H1 (cell line): ENCODE measurements around the gene TOP3A. TPM values are rescaled to one million over a fixed set of nuclear protein-coding genes. Genes with fewer than 3 reads are reported as not detected.
A peak's percentile ranks its signal among the peaks of the same experiment; 100 is the strongest.

Source experiments
- BACH1 ChIP-seq: IDR thresholded peaks from 2 replicates; pipeline ENCODE4 v1.6.1; 2012; ENCODE audit warnings: low read length, improper control_type of control experiment
- POLR2A ChIP-seq, 2 experiments: IDR thresholded peaks; 1 replicate in 1 of 2; 2 replicates in 1 of 2; pipeline ENCODE4 v1.6.1; 2011; ENCODE audit warnings: low read depth in 2 of 2, low read length in 2 of 2, mild to moderate bottlenecking in 2 of 2; ENCODE audit errors: control extremely low read depth in 1 of 2
- SAP30 ChIP-seq: fragments of 300-600 bp; sonication (generic); IDR thresholded peaks from 2 replicates; pipeline ENCODE4 v1.7.1; 2012; ENCODE audit warnings: low read length, moderate library complexity, mild to moderate bottlenecking, inconsistent platforms; ENCODE audit not compliant: insufficient read depth, insufficient replicate concordance
- polyA plus RNA-seq, 7 experiments: library from polyadenylated mRNA; depleted of rRNA in 3 of 7; stranded (reverse) in 5 of 7; unstranded in 2 of 7; fragments of >200 nt in 5 of 7; fragments of 200-250 nt in 2 of 7; gene quantifications; 1 replicate in 5 of 7; 2 replicates in 1 of 7; 4 replicates in 1 of 7; pipeline versions ENCODE4 v1.2.1 to v1.2.3, GENCODE V29; 2011 to 2013; ENCODE audit warnings: missing spikeins in 2 of 7, mixed read lengths in 2 of 7
- total RNA-seq: library from RNA; stranded (reverse); fragmentation: NEBNext Ultra II Directional; extraction: Animal tissue kit (Norgen Biotek cat#: 25700); gene quantifications from 2 replicates; pipeline ENCODE4 v1.2.1, GENCODE V29; 2021

The TOP3A gene
- total and polyA plus RNA-seq, 2 of the 8 experiments (the other 6 are each of a cell fraction or from before 2014, with no cell fraction given): 23.4 to 54.3 TPM

GRCh38 chr17:18314059-18314730 is 599 bp downstream of the TOP3A start (continued):
- TF ChIP-seq SAP30 (peak; percentile 41), BACH1 (no peak), POLR2A (IDR thresholded peaks at IDR 0.05; ENCODE audit: control extremely low read depth in 1 of 2, low read depth in 2 of 2, low read length in 2 of 2) (peak; percentile 3 to 34; a peak in 1 of 3 replicates)
